ENCODE measurements around the gene MAN2B1.

DNA sequence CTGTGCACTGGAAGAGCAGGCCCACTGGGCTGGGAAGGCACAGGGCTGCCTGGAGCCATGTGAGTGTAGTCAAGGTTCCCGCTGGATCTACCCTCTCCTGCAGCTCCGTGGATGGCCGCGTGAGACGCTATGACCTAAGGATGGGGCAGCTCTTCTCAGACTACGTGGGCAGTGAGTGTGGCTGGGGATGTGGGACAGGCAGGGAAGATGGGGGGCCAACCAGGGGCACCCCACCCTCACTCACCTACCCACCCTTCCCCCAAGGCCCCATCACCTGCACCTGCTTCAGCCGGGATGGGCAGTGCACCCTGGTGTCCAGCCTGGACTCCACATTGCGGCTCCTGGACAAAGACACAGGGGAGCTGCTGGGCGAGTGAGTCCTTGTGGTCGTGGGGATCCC, 6.2 kb upstream of the MAN2B1 start:
- TF ChIP-seq, protein P1, sequence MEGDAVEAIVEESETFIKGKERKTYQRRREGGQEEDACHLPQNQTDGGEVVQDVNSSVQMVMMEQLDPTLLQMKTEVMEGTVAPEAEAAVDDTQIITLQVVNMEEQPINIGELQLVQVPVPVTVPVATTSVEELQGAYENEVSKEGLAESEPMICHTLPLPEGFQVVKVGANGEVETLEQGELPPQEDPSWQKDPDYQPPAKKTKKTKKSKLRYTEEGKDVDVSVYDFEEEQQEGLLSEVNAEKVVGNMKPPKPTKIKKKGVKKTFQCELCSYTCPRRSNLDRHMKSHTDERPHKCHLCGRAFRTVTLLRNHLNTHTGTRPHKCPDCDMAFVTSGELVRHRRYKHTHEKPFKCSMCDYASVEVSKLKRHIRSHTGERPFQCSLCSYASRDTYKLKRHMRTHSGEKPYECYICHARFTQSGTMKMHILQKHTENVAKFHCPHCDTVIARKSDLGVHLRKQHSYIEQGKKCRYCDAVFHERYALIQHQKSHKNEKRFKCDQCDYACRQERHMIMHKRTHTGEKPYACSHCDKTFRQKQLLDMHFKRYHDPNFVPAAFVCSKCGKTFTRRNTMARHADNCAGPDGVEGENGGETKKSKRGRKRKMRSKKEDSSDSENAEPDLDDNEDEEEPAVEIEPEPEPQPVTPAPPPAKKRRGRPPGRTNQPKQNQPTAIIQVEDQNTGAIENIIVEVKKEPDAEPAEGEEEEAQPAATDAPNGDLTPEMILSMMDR (IDR thresholded peaks at IDR 0.05): no peak
- no peak for TF ChIP-seq EZH2phosphoT487 (IDR thresholded peaks at IDR 0.05)
